ENCODE results near the gene PDCL2. TPM values are rescaled to one million over a fixed set of nuclear protein-coding genes. Genes with fewer than 3 reads are reported as not detected.
"Not testable (repeated sequence)": the region's sequence is repeated elsewhere in the genome, so short reads cannot be mapped to it uniquely, and the experiment has no call there.

Gene PDCL2
- polyA plus RNA-seq, 4 donors: not detected

- no peak for DNase-seq
- H3K4me1 ChIP-seq (ENCODE audit: control insufficient read depth in 3 of 3, insufficient read depth in 2 of 3, low read depth in 1 of 3, low read length in 2 of 3): no peaks in the 10 kb centered on the region
- no peaks in the 10 kb centered on the region for H3K27me3 ChIP-seq (ENCODE audit: control insufficient read depth in 3 of 3, insufficient read depth in 3 of 3, low read length in 3 of 3)
- no peak for FAIRE-seq
- H3K36me3 ChIP-seq (ENCODE audit: control insufficient read depth in 3 of 3, insufficient read depth in 2 of 3, low read depth in 1 of 3, low read length in 3 of 3): no peaks in the 10 kb centered on the region
- H3K27ac ChIP-seq (ENCODE audit: low read depth in 1 of 3, low read length in 2 of 3): no peak overlapping the region
- 53 to 57% (median 53%) methylated on average over 2 of the region's 2 CpGs for WGBS, 3 donors
- H3K9me3 ChIP-seq (ENCODE audit: control insufficient read depth in 2 of 2, insufficient read depth in 1 of 2, low read depth in 1 of 2, low read length in 1 of 2): no peaks in the 10 kb centered on the region
- H3K4me3 ChIP-seq (ENCODE audit: low read depth in 1 of 3, low read length in 3 of 3): no peak overlapping the region
Measured at GRCh38 chr4:55625835-55626234, 33.8 kb upstream of the PDCL2 start.

DNA sequence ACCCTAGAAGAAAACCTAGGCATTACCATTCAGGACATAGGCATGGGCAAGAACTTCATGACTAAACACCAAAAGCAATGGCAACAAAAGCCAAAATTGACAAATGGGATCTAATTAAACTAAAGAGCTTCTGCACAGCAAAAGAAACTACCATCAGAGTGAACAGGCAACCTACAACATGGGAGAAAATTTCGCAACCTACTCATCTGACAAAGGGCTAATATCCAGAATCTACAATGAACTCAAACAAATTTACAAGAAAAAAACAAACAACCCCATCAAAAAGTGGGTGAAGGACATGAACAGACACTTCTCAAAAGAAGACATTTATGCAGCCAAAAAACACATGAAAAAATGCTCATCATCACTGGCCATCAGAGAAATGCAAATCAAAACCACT is 32.0 kb upstream of the PDCL2 start:
- not testable (repeated sequence) for DNase-seq; H3K27ac ChIP-seq (ENCODE audit: low read depth in 1 of 3, low read length in 2 of 3); H3K4me1 ChIP-seq (ENCODE audit: control insufficient read depth in 3 of 3, insufficient read depth in 2 of 3, low read depth in 1 of 3, low read length in 2 of 3); FAIRE-seq; H3K27me3 ChIP-seq (ENCODE audit: control insufficient read depth in 3 of 3, insufficient read depth in 3 of 3, low read length in 3 of 3); H3K4me3 ChIP-seq (ENCODE audit: low read depth in 1 of 3, low read length in 3 of 3); H3K9me3 ChIP-seq (ENCODE audit: control insufficient read depth in 2 of 2, insufficient read depth in 1 of 2, low read depth in 1 of 2, low read length in 1 of 2); H3K36me3 ChIP-seq (ENCODE audit: control insufficient read depth in 3 of 3, insufficient read depth in 2 of 3, low read depth in 1 of 3, low read length in 3 of 3)
- WGBS, 3 donors: 63 to 67% (median 64%) methylated on average over 1 of the region's 1 CpG

- FAIRE-seq (no peak), DNase-seq (no peak)
- H3K27me3 ChIP-seq (ENCODE audit: control insufficient read depth in 3 of 3, insufficient read depth in 3 of 3, low read length in 3 of 3): no peaks in the 10 kb centered on the region
- H3K4me3 ChIP-seq (ENCODE audit: low read depth in 1 of 3, low read length in 3 of 3): no peak overlapping the region
- H3K4me1 ChIP-seq (ENCODE audit: control insufficient read depth in 3 of 3, insufficient read depth in 2 of 3, low read depth in 1 of 3, low read length in 2 of 3): no peaks in the 10 kb centered on the region
- H3K27ac ChIP-seq (ENCODE audit: low read depth in 1 of 3, low read length in 2 of 3): no peak overlapping the region
- no peaks in the 10 kb centered on the region for H3K36me3 ChIP-seq (ENCODE audit: control insufficient read depth in 3 of 3, insufficient read depth in 2 of 3, low read depth in 1 of 3, low read length in 3 of 3)
- WGBS, 3 donors: 56 to 73% (median 63%) methylated on average over 1 of the region's 1 CpG
- H3K9me3 ChIP-seq (ENCODE audit: control insufficient read depth in 2 of 2, insufficient read depth in 1 of 2, low read depth in 1 of 2, low read length in 1 of 2): no peaks in the 10 kb centered on the region
Measured at GRCh38 chr4:55618546-55619143, 26.6 kb upstream of the PDCL2 start.

- Histone ChIP-seq H3K27me3 (ENCODE audit: control insufficient read depth in 3 of 3, insufficient read depth in 3 of 3, low read length in 3 of 3) (no peaks in the 10 kb centered on the region), H3K9me3 (ENCODE audit: control insufficient read depth in 2 of 2, insufficient read depth in 1 of 2, low read depth in 1 of 2, low read length in 1 of 2) (no peaks in the 10 kb centered on the region), H3K4me3 (ENCODE audit: low read depth in 1 of 3, low read length in 3 of 3) (no peak overlapping the region), H3K36me3 (ENCODE audit: control insufficient read depth in 3 of 3, insufficient read depth in 2 of 3, low read depth in 1 of 3, low read length in 3 of 3) (no peaks in the 10 kb centered on the region), H3K4me1 (ENCODE audit: control insufficient read depth in 3 of 3, insufficient read depth in 2 of 3, low read depth in 1 of 3, low read length in 2 of 3) (no peaks in the 10 kb centered on the region), H3K27ac (ENCODE audit: low read depth in 1 of 3, low read length in 2 of 3) (no peak overlapping the region)
- 45 to 87% (median 78%) methylated on average over 1 of the region's 1 CpG for WGBS, 3 donors
- FAIRE-seq (no peak), DNase-seq (no peak)
Measured at GRCh38 chr4:55617587-55618197, 25.6 kb upstream of the PDCL2 start.

- H3K27ac ChIP-seq (ENCODE audit: low read depth in 1 of 3, low read length in 2 of 3): no peak overlapping the region
- no peaks in the 10 kb centered on the region for H3K27me3 ChIP-seq (ENCODE audit: control insufficient read depth in 3 of 3, insufficient read depth in 3 of 3, low read length in 3 of 3)
- H3K4me3 ChIP-seq (ENCODE audit: low read depth in 1 of 3, low read length in 3 of 3): no peak overlapping the region
- FAIRE-seq (no peak), DNase-seq (no peak)
- no peaks in the 10 kb centered on the region for H3K36me3 ChIP-seq (ENCODE audit: control insufficient read depth in 3 of 3, insufficient read depth in 2 of 3, low read depth in 1 of 3, low read length in 3 of 3)
- 79 to 95% (median 91%) methylated on average over 3 of the region's 3 CpGs for WGBS, 3 donors
- no peaks in the 10 kb centered on the region for H3K9me3 ChIP-seq (ENCODE audit: control insufficient read depth in 2 of 2, insufficient read depth in 1 of 2, low read depth in 1 of 2, low read length in 1 of 2)
- no peaks in the 10 kb centered on the region for H3K4me1 ChIP-seq (ENCODE audit: control insufficient read depth in 3 of 3, insufficient read depth in 2 of 3, low read depth in 1 of 3, low read length in 2 of 3)
Measured at GRCh38 chr4:55615008-55615407, 23.0 kb upstream of the PDCL2 start.

GRCh38 chr4:55613621-55614020 is 21.6 kb upstream of the PDCL2 start:
- H3K4me3 ChIP-seq (ENCODE audit: low read depth in 1 of 3, low read length in 3 of 3): no peak overlapping the region
- FAIRE-seq: no peak
- WGBS, 3 donors: 67 to 83% (median 77%) methylated on average over 3 of the region's 3 CpGs
- no peak overlapping the region for H3K27ac ChIP-seq (ENCODE audit: low read depth in 1 of 3, low read length in 2 of 3)
- H3K36me3 ChIP-seq (ENCODE audit: control insufficient read depth in 3 of 3, insufficient read depth in 2 of 3, low read depth in 1 of 3, low read length in 3 of 3): no peaks in the 10 kb centered on the region
- no peaks in the 10 kb centered on the region for H3K4me1 ChIP-seq (ENCODE audit: control insufficient read depth in 3 of 3, insufficient read depth in 2 of 3, low read depth in 1 of 3, low read length in 2 of 3)
- H3K9me3 ChIP-seq (ENCODE audit: control insufficient read depth in 2 of 2, insufficient read depth in 1 of 2, low read depth in 1 of 2, low read length in 1 of 2): no peaks in the 10 kb centered on the region
- no peak for DNase-seq
- H3K27me3 ChIP-seq (ENCODE audit: control insufficient read depth in 3 of 3, insufficient read depth in 3 of 3, low read length in 3 of 3): no peaks in the 10 kb centered on the region

- H3K4me1 ChIP-seq (ENCODE audit: control insufficient read depth in 3 of 3, insufficient read depth in 2 of 3, low read depth in 1 of 3, low read length in 2 of 3): no peaks in the 10 kb centered on the region
- H3K36me3 ChIP-seq (ENCODE audit: control insufficient read depth in 3 of 3, insufficient read depth in 2 of 3, low read depth in 1 of 3, low read length in 3 of 3): no peaks in the 10 kb centered on the region
- WGBS, 3 donors: 85 to 90% (median 89%) methylated on average over 3 of the region's 3 CpGs
- no peaks in the 10 kb centered on the region for H3K9me3 ChIP-seq (ENCODE audit: control insufficient read depth in 2 of 2, insufficient read depth in 1 of 2, low read depth in 1 of 2, low read length in 1 of 2)
- DNase-seq (no peak), FAIRE-seq (no peak)
- H3K27me3 ChIP-seq (ENCODE audit: control insufficient read depth in 3 of 3, insufficient read depth in 3 of 3, low read length in 3 of 3): no peaks in the 10 kb centered on the region
- no peak overlapping the region for H3K4me3 ChIP-seq (ENCODE audit: low read depth in 1 of 3, low read length in 3 of 3)
- no peak overlapping the region for H3K27ac ChIP-seq (ENCODE audit: low read depth in 1 of 3, low read length in 2 of 3)
Measured at GRCh38 chr4:55612341-55612740, 20.3 kb upstream of the PDCL2 start.

- no peak overlapping the region for H3K4me3 ChIP-seq (ENCODE audit: low read depth in 1 of 3, low read length in 3 of 3)
- 89 to 93% (median 93%) methylated on average over 3 of the region's 3 CpGs for WGBS, 3 donors
- FAIRE-seq (no peak), DNase-seq (no peak)
- H3K36me3 ChIP-seq (ENCODE audit: control insufficient read depth in 3 of 3, insufficient read depth in 2 of 3, low read depth in 1 of 3, low read length in 3 of 3): no peaks in the 10 kb centered on the region
- H3K4me1 ChIP-seq (ENCODE audit: control insufficient read depth in 3 of 3, insufficient read depth in 2 of 3, low read depth in 1 of 3, low read length in 2 of 3): no peaks in the 10 kb centered on the region
- no peak overlapping the region for H3K27ac ChIP-seq (ENCODE audit: low read depth in 1 of 3, low read length in 2 of 3)
- H3K9me3 ChIP-seq (ENCODE audit: control insufficient read depth in 2 of 2, insufficient read depth in 1 of 2, low read depth in 1 of 2, low read length in 1 of 2): no peaks in the 10 kb centered on the region
- H3K27me3 ChIP-seq (ENCODE audit: control insufficient read depth in 3 of 3, insufficient read depth in 3 of 3, low read length in 3 of 3): no peaks in the 10 kb centered on the region
Measured at GRCh38 chr4:55611358-55612059, 19.5 kb upstream of the PDCL2 start.

Measured in small intestine (tissue), 7 donors.